ENCODE measurements around the gene CMC4.

Gene CMC4

GRCh38 chrX:155026727-155027508, 44.0 kb downstream of the CMC4 start, which contains the start of gene FUNDC2:
FUNDC2 (plus strand) TSS chrX:155026844; CDS start chrX:155026939, 95 bp downstream.
- Histone ChIP-seq H3K27me3 (ENCODE audit: insufficient read depth, poor library complexity, severe bottlenecking) (no peaks in the 10 kb centered on the region), H3K27ac (replicated peaks) (peak within 1 kb of the TSS; percentile 94), H3K4me3 (replicated peaks; ENCODE audit: insufficient read depth, low read length) (peak within 1 kb of the TSS; percentile 60)
- TF ChIP-seq, protein P1, sequence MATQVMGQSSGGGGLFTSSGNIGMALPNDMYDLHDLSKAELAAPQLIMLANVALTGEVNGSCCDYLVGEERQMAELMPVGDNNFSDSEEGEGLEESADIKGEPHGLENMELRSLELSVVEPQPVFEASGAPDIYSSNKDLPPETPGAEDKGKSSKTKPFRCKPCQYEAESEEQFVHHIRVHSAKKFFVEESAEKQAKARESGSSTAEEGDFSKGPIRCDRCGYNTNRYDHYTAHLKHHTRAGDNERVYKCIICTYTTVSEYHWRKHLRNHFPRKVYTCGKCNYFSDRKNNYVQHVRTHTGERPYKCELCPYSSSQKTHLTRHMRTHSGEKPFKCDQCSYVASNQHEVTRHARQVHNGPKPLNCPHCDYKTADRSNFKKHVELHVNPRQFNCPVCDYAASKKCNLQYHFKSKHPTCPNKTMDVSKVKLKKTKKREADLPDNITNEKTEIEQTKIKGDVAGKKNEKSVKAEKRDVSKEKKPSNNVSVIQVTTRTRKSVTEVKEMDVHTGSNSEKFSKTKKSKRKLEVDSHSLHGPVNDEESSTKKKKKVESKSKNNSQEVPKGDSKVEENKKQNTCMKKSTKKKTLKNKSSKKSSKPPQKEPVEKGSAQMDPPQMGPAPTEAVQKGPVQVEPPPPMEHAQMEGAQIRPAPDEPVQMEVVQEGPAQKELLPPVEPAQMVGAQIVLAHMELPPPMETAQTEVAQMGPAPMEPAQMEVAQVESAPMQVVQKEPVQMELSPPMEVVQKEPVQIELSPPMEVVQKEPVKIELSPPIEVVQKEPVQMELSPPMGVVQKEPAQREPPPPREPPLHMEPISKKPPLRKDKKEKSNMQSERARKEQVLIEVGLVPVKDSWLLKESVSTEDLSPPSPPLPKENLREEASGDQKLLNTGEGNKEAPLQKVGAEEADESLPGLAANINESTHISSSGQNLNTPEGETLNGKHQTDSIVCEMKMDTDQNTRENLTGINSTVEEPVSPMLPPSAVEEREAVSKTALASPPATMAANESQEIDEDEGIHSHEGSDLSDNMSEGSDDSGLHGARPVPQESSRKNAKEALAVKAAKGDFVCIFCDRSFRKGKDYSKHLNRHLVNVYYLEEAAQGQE (IDR thresholded peaks at IDR 0.05; ENCODE audit: insufficient replicate concordance, low read depth), result no peak
- TF ChIP-seq SPI1 (IDR thresholded peaks at IDR 0.05; ENCODE audit: borderline replicate concordance, low read depth) (no peak), CTCF (IDR thresholded peaks at IDR 0.05; ENCODE audit: insufficient read depth, low read length) (no peak), POLR2AphosphoS5 (IDR thresholded peaks at IDR 0.05; ENCODE audit: low read depth) (peak; percentile 64), GABPA (IDR thresholded peaks at IDR 0.05; ENCODE audit: low read depth) (0 out of 2 replicates have a peak, but pooled peaks have one; percentile 3)
- DNase-seq (ENCODE audit: low read depth in 1 of 2, low spot score in 1 of 2), result peak; percentile 88 to 95

DNA sequence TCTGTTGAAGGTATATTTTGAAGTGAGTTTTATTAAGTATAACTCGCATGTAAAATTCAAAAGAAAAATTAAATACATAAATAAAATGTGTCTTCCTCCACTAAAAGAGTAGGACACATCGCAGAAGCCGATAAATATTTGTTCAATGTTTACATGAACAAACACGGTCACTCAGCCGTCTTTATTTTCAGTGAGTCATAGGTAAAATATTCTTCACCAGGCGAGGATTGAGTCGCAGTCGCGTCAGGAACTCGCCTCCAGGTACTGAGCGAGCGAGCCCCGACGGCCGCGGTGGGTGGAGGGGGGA, 44.6 kb downstream of the CMC4 start:
- Histone ChIP-seq H3K4me3 (replicated peaks; ENCODE audit: insufficient read depth, low read length) (peak overlapping the region; percentile 32), H3K27ac (replicated peaks) (peak overlapping the region; percentile 94), H3K27me3 (ENCODE audit: insufficient read depth, poor library complexity, severe bottlenecking) (no peaks in the 10 kb centered on the region)
- TF ChIP-seq POLR2AphosphoS5 (IDR thresholded peaks at IDR 0.05; ENCODE audit: low read depth) (no peak), SPI1 (IDR thresholded peaks at IDR 0.05; ENCODE audit: borderline replicate concordance, low read depth) (no peak), CTCF (IDR thresholded peaks at IDR 0.05; ENCODE audit: insufficient read depth, low read length) (no peak), GABPA (IDR thresholded peaks at IDR 0.05; ENCODE audit: low read depth) (no peak)
- TF ChIP-seq, protein P1 (IDR thresholded peaks at IDR 0.05; ENCODE audit: insufficient replicate concordance, low read depth), result no peak
- no peak for DNase-seq (ENCODE audit: low read depth in 1 of 2, low spot score in 1 of 2)

DNA sequence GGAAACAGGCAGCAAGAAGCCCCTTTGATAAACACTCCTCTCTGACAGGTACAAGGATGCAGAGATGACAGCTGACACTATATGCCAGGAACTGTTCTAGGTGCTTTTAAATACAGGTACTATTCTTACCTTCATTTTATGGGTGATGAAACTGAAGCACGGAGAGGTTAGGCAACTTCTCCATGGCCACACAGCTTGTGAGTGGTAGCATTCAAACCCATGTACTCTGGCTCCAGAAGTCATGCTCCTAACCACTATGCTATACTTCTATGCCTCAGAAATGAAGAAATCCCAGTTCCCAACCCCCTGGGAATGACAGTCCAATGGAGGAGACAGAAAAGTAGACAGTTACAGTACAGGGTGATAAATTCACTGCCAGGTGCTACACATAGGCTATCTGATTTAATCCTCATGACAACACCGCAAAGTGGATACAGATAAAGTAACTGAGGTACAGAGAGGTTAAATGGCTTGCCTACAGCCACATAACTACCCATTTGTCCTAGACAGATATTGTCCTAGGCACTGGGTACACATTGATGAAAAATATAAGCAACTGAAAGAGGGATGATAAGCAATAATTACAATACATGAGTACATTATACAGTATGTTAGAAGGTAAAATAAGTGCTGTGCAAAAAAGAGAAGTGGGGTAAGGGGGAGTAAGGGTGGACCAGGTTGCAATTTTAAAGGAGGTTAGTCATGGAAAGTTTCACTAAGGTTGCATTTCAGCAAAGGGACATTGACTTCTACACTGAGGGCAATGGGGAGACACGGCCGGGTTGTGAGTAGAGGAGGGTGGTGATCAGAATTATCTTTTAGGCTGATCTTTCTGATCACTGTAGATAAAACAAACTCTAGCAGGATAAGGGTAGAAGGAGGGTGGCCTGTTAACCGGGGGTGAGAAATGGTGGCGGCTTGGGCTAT, 46.8 kb downstream of the CMC4 start:
- TF ChIP-seq SPI1 (IDR thresholded peaks at IDR 0.05; ENCODE audit: borderline replicate concordance, low read depth) (peak; percentile 77), POLR2AphosphoS5 (IDR thresholded peaks at IDR 0.05; ENCODE audit: low read depth) (no peak)
- Histone ChIP-seq H3K4me3 (replicated peaks; ENCODE audit: insufficient read depth, low read length) (no peak overlapping the region), H3K27ac (replicated peaks) (no peak overlapping the region), H3K27me3 (ENCODE audit: insufficient read depth, poor library complexity, severe bottlenecking) (no peaks in the 10 kb centered on the region)
- no peak for DNase-seq (ENCODE audit: low read depth in 1 of 2, low spot score in 1 of 2)

- H3K4me3 ChIP-seq (replicated peaks; ENCODE audit: insufficient read depth, low read length), result no peak within 1 kb of the TSS
- TF ChIP-seq SPI1 (IDR thresholded peaks at IDR 0.05; ENCODE audit: borderline replicate concordance, low read depth), result no peak
- TF ChIP-seq POLR2AphosphoS5 (IDR thresholded peaks at IDR 0.05; ENCODE audit: low read depth), result no peak
- TF ChIP-seq, protein P1 (IDR thresholded peaks at IDR 0.05; ENCODE audit: insufficient replicate concordance, low read depth), result no peak
- no peak for TF ChIP-seq CTCF (IDR thresholded peaks at IDR 0.05; ENCODE audit: insufficient read depth, low read length)
- TF ChIP-seq GABPA (IDR thresholded peaks at IDR 0.05; ENCODE audit: low read depth), result no peak
- no peak for DNase-seq (ENCODE audit: low read depth in 1 of 2, low spot score in 1 of 2)
Measured at GRCh38 chrX:155022585-155022984, 48.4 kb downstream of the CMC4 start, which contains the start of gene F8. F8 (minus strand) TSS chrX:155022723; CDS start chrX:155022552, 171 bp downstream.

More at GRCh38 chrX:155022585-155022984, 48.4 kb downstream of the CMC4 start, which contains the start of gene F8:
- H3K27ac ChIP-seq (replicated peaks), result no peak within 1 kb of the TSS
- H3K27me3 ChIP-seq (ENCODE audit: insufficient read depth, poor library complexity, severe bottlenecking), result no peaks in the 10 kb centered on the region

All from HL-60 (cell line).